ENCODE results near the gene ZSWIM8. TPM values are rescaled to one million over a fixed set of nuclear protein-coding genes. Genes with fewer than 3 reads are reported as not detected.
"Not testable (repeated sequence)": the region's sequence is repeated elsewhere in the genome, so short reads cannot be mapped to it uniquely, and the experiment has no call there.

ZSWIM8 gene
- total RNA-seq, 8 experiments from 2014 or later: 48.2 to 140 (median 81.5) TPM

DNA sequence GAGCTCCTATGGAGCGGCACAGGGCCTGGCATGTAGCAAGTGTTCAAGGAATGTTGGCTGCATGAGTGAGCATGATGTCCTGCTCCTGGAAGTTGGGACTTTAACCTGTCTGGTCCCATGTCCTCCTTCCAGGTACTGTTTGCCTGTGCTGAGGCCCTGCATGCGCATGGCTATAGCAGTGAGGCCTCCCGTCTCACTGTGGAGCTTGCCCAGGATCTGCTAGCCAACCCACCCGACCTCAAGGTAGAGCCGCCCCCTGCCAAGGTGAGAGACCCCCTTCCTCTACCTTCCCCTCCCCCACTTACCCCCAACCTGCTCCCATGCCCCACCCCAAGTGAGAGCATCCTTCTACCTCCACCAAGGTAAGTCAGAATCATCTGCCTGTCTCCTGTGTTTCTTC, 8.1 kb downstream of the ZSWIM8 start:
- H3K4me3 ChIP-seq: no peak overlapping the region
- no peak overlapping the region for H3K27ac ChIP-seq
- ATAC-seq (replicated peaks in 6 of 8): no peak
- no peaks in the 10 kb centered on the region for H3K4me1 ChIP-seq (replicated peaks in 1 of 2)
- WGBS, 10 experiments: 80 to 100% (median 100%) methylated on average over 1 to 3 of the region's 5 CpGs; no CpG with 5 or more reads in 5 of the 10 experiments
- in situ Hi-C loops (cut with MboI; ENCODE audit: low pct_unique_long_range_greater_than_20kb in 2 of 9, low sequenced_read_pairs in 9 of 9, unreplicated experiment in 9 of 9): no loop called here

DNA sequence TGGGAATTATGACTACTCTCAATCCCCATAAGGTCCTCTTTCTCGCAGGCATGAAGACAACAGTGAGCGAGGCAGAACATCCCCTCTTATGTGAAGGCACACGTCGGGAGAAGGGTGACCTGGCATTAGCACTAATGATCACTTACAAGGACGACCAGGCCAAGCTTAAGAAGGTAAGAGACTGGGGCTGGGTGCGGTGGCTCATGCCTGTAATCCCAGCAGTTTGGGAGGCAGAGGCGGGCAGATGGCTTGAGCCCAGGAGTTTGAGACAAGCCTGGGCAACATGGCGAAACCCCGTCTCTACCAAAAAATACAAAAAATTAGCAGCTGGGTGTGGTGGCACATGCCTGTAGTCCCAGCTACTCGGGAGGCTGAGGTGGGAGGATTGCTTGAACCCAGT, 10.1 kb downstream of the ZSWIM8 start:
- in situ Hi-C loops (cut with MboI; ENCODE audit: low pct_unique_long_range_greater_than_20kb in 2 of 9, low sequenced_read_pairs in 9 of 9, unreplicated experiment in 9 of 9); ATAC-seq (replicated peaks in 6 of 8); H3K4me3 ChIP-seq; H3K4me1 ChIP-seq (replicated peaks in 1 of 2); H3K27ac ChIP-seq: not testable (repeated sequence)
- WGBS, 10 experiments: 90 to 100% (median 98%) methylated on average over 1 to 3 of the region's 10 CpGs; no CpG with 5 or more reads in 6 of the 10 experiments

DNA sequence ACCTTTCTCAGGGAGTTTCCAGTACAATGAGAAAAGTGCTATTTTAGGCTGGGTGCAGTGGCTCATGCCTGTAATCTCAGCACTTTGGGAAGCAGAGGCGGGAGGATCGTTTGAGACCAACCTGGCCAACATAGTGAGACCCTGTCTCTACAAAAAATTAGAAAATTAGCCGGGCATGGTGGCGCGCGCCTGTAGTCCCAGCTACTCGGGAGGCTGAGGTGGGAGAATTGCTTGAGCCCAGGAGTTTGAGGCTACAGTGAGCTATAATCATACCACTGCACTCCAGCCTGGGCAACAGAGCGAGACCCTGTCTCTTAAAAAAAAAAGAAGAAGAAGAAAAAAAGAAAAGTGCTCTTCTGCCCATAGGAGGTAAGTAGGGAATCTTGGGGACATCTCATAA, 10.6 kb downstream of the ZSWIM8 start:
- WGBS, 10 experiments: 90 to 100% (median 100%) methylated on average over 1 to 6 of the region's 8 CpGs; no CpG with 5 or more reads in 4 of the 10 experiments

DNA sequence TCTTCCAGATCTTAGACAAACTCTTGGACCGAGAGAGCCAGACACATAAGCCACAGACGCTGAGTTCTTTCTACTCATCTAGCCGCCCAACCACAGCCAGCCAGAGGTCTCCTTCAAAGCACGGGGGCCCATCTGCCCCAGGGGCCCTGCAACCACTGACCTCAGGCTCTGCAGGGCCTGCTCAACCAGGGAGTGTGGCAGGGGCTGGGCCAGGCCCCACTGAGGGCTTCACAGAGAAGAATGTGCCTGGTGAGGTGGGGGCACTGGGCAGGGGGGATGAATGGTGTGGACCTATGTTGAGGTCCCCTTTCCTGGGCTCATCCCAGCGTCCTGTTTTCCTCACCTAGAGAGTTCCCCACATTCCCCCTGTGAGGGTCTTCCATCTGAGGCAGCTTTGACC, 11.4 kb downstream of the ZSWIM8 start:
- 80 to 100% (median 84%) methylated on average over 1 to 5 of the region's 5 CpGs; no CpG with 5 or more reads in 6 of the 10 experiments for WGBS, 10 experiments
- in situ Hi-C loops (cut with MboI; ENCODE audit: low pct_unique_long_range_greater_than_20kb in 2 of 9, low sequenced_read_pairs in 9 of 9, unreplicated experiment in 9 of 9): no loop called here

More for the DNA sequence above, 10.6 kb downstream of the ZSWIM8 start:
- H3K4me3 ChIP-seq; H3K4me1 ChIP-seq (replicated peaks in 1 of 2); H3K27ac ChIP-seq; in situ Hi-C loops (cut with MboI; ENCODE audit: low pct_unique_long_range_greater_than_20kb in 2 of 9, low sequenced_read_pairs in 9 of 9, unreplicated experiment in 9 of 9); ATAC-seq (replicated peaks in 6 of 8): not testable (repeated sequence)

DNA sequence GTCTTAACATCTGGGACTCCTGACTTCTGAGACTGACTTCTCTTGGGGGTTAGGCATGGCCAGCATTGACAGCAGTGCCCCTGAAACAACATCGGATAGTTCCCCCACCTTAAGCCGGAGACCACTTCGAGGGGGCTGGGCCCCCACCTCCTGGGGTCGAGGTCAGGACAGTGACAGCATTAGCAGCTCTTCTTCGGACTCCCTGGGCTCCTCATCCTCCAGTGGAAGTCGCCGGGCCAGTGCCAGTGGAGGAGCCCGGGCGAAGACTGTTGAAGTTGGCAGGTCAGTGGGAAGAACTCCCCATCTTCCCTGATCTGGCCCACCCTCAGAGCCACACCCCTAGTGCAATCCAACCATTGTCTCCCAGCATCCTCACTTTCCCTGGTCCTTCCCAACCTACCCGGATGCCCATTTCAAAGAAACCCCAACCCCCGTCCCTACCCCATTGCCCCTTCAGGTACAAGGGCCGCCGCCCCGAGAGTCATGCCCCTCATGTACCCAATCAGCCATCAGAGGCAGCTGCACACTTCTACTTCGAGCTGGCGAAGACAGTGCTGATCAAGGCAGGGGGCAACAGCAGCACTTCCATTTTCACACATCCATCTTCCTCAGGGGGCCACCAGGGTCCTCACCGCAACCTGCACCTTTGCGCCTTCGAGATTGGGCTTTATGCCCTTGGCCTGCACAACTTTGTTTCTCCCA, 12.1 kb downstream of the ZSWIM8 start:
- Histone ChIP-seq H3K4me1 (replicated peaks in 1 of 2) (no peaks in the 10 kb centered on the region), H3K27ac (no peak overlapping the region), H3K4me3 (no peak overlapping the region)
- in situ Hi-C loops (cut with MboI; ENCODE audit: low pct_unique_long_range_greater_than_20kb in 2 of 9, low sequenced_read_pairs in 9 of 9, unreplicated experiment in 9 of 9): no loop called here
- ATAC-seq (replicated peaks in 6 of 8): no peak
- WGBS, 10 experiments: 80 to 100% (median 88%) methylated on average over 1 to 3 of the region's 19 CpGs; no CpG with 5 or more reads in 6 of the 10 experiments

More for the DNA sequence above, 11.4 kb downstream of the ZSWIM8 start:
- no peaks in the 10 kb centered on the region for H3K4me1 ChIP-seq (replicated peaks in 1 of 2)
- no peak overlapping the region for H3K4me3 ChIP-seq
- ATAC-seq (replicated peaks in 6 of 8): no peak
- H3K27ac ChIP-seq: no peak overlapping the region

DNA sequence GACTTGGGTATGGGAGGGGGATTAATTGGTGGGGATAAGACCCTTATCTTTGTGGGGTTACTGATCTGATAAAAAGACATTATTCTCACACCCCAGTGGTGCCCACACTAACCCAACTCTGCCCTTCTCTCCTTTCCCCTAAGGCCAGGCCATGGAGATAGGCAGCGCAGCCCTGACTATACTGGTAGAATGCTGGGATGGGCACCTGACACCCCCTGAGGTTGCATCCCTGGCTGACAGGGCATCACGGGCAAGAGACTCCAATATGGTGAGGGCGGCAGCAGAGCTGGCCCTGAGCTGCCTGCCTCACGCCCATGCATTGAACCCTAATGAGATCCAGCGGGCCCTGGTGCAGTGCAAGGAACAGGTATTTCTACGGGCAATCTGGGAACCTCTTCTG, 12.7 kb downstream of the ZSWIM8 start:
- ATAC-seq (replicated peaks in 6 of 8): no peak

DNA sequence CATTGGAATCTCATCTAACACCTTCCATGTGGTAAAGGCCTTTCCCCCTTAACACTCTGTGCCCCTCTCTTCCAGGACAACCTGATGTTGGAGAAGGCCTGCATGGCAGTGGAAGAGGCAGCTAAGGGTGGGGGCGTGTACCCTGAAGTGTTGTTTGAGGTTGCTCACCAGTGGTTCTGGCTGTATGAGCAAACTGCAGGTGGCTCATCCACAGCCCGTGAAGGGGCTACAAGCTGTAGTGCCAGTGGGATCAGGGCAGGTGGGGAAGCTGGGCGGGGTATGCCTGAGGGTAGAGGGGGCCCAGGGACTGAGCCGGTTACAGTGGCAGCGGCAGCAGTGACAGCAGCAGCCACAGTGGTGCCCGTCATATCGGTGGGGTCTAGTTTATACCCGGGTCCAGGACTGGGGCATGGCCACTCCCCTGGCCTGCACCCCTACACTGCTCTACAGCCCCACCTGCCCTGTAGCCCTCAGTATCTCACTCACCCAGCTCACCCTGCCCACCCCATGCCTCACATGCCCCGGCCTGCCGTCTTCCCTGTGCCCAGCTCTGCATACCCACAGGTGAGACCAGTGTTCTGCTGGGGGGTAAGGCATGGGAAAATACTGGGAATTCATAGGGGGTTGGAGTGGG, 13.6 kb downstream of the ZSWIM8 start:
- WGBS, 10 experiments: 100% methylated on average over 2 of the region's 10 CpGs; no CpG with 5 or more reads in 9 of the 10 experiments
- H3K4me1 ChIP-seq (replicated peaks in 1 of 2): no peaks in the 10 kb centered on the region
- no peak overlapping the region for H3K27ac ChIP-seq
- no peak overlapping the region for H3K4me3 ChIP-seq
- in situ Hi-C loops (cut with MboI; ENCODE audit: low pct_unique_long_range_greater_than_20kb in 2 of 9, low sequenced_read_pairs in 9 of 9, unreplicated experiment in 9 of 9): no loop called here
- peak in 5 of 8 experiments; percentile 8 to 21 (median 20) for ATAC-seq (replicated peaks in 6 of 8)

More for the DNA sequence above, 12.7 kb downstream of the ZSWIM8 start:
- Histone ChIP-seq H3K4me3 (no peak overlapping the region), H3K27ac (no peak overlapping the region), H3K4me1 (replicated peaks in 1 of 2) (no peaks in the 10 kb centered on the region)
- in situ Hi-C loops (cut with MboI; ENCODE audit: low pct_unique_long_range_greater_than_20kb in 2 of 9, low sequenced_read_pairs in 9 of 9, unreplicated experiment in 9 of 9): no loop called here
- WGBS, 10 experiments: 97 to 100% (median 100%) methylated on average over 1 to 5 of the region's 6 CpGs; no CpG with 5 or more reads in 6 of the 10 experiments

DNA sequence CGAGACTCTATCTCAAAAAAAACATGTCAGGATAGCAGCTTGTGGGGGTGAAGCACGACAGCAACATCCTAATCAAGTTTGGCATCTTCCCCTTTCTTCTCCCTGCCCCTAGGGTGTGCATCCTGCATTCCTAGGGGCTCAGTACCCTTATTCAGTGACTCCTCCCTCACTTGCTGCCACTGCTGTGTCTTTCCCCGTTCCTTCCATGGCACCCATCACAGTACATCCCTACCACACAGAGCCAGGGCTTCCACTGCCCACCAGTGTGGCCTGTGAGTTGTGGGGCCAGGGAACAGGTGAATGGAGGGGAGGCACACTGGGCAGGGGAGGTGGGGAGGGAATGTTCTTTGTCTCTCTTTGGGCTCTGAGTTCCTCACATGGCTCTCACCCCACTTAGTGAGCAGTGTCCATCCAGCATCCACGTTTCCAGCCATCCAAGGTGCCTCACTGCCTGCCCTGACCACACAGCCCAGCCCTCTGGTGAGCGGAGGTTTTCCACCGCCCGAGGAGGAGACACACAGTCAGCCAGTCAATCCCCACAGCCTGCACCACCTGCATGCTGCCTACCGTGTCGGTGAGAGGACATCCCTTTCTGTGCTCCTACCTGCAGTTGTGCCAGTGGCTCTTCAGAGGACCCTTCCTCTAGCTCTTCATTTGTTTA, 14.6 kb downstream of the ZSWIM8 start:
- peak in 6 of 8 experiments; percentile 3 to 21 (median 12) for ATAC-seq (replicated peaks in 6 of 8)
- no peaks in the 10 kb centered on the region for H3K4me1 ChIP-seq (replicated peaks in 1 of 2)
- H3K4me3 ChIP-seq: no peak overlapping the region
- in situ Hi-C loops (cut with MboI; ENCODE audit: low pct_unique_long_range_greater_than_20kb in 2 of 9, low sequenced_read_pairs in 9 of 9, unreplicated experiment in 9 of 9): no loop called here
- H3K27ac ChIP-seq: no peak overlapping the region
- WGBS, 10 experiments: 80 to 100% (median 94%) methylated on average over 1 to 4 of the region's 9 CpGs; no CpG with 5 or more reads in 6 of the 10 experiments

DNA sequence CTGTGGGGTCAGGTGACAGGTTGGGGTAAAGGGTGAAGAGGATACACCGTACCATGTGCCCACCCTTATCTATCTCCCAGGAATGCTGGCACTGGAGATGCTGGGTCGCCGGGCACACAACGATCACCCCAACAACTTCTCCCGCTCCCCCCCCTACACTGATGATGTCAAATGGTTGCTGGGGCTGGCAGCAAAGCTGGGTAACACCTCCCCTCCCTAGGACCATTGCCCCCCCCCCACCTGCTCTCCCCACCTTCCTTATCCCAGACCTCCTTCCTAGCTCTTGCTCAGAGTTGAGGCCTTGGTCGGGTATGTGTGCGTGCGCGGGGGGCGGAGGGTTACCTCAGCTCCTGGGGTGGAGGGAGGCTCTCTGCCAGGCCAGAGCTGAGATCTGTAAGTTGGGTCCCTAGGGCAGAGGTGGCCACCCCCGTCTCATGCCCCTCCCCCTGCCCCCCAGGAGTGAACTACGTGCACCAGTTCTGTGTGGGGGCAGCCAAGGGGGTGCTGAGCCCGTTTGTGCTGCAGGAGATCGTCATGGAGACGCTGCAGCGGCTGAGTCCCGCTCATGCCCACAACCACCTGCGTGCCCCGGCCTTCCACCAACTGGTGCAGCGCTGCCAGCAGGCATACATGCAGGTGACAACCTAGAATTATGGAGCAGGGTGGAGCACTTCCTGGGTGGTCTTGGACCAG, 15.3 kb downstream of the ZSWIM8 start:
- Histone ChIP-seq H3K27ac (no peak overlapping the region), H3K4me1 (replicated peaks in 1 of 2) (no peaks in the 10 kb centered on the region), H3K4me3 (no peak overlapping the region)
- in situ Hi-C loops (cut with MboI; ENCODE audit: low pct_unique_long_range_greater_than_20kb in 2 of 9, low sequenced_read_pairs in 9 of 9, unreplicated experiment in 9 of 9): no loop called here
- peak in 5 of 8 experiments; percentile 4 to 22 (median 18) for ATAC-seq (replicated peaks in 6 of 8)
- WGBS, 10 experiments: 81% methylated on average over 4 of the region's 20 CpGs; no CpG with 5 or more reads in 9 of the 10 experiments

DNA sequence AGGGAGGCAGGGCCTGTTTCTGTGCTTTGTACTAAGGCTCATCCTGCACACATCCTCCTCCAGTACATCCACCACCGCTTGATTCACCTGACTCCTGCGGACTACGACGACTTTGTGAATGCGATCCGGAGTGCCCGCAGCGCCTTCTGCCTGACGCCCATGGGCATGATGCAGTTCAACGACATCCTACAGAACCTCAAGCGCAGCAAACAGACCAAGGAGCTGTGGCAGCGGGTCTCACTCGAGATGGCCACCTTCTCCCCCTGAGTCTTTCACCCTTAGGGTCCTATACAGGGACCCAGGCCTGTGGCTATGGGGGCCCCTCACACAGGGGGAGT, 15.8 kb downstream of the ZSWIM8 start:
- H3K4me1 ChIP-seq (replicated peaks in 1 of 2): no peaks in the 10 kb centered on the region
- H3K27ac ChIP-seq: no peak overlapping the region
- no peak overlapping the region for H3K4me3 ChIP-seq
- in situ Hi-C loops (cut with MboI; ENCODE audit: low pct_unique_long_range_greater_than_20kb in 2 of 9, low sequenced_read_pairs in 9 of 9, unreplicated experiment in 9 of 9): no loop called here
- WGBS, 10 experiments: 100% methylated on average over 1 to 2 of the region's 13 CpGs; no CpG with 5 or more reads in 8 of the 10 experiments
- peak in 3 of 8 experiments; percentile 3 to 6 (median 5) for ATAC-seq (replicated peaks in 6 of 8)

DNA sequence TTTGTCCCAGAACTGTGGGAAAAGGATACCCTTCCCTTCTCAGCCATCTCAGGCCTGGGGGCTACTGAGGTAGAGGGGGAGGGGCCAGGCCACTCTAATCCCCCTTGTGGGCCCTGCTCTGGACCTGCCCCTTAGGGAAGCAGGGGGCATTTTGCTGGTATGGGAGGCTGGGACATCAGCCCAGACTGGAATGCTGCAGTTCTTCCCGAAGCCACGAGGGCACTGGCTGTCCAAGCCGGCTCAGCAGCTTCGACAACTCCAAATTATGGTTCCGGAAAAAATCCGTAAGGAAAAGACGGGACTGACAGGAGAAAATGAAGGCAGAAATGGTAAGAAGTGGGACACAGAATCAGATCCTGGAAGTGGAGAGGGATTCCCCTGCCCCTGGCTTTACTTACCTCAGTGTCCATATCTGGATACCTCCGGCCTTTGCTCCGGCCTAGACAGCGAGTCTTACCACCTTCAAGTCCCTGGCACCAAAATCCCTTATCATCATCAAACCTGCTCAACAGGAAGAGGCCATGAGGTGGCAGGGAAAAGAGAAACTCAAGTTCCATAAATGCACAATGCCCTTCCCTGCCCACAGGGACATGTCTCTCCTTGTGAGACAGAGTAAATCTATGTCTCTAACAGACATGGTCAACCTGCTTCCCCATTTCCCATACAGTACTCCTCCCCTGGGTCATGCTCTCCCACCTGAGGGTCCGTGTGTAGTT, 17.0 kb downstream of the ZSWIM8 start:
- 85 to 100% (median 100%) methylated on average over 1 to 5 of the region's 11 CpGs; no CpG with 5 or more reads in 5 of the 10 experiments for WGBS, 10 experiments
- H3K4me3 ChIP-seq: no peak overlapping the region
- peak in 4 of 8 experiments; percentile 2 to 5 (median 4) for ATAC-seq (replicated peaks in 6 of 8)

DNA sequence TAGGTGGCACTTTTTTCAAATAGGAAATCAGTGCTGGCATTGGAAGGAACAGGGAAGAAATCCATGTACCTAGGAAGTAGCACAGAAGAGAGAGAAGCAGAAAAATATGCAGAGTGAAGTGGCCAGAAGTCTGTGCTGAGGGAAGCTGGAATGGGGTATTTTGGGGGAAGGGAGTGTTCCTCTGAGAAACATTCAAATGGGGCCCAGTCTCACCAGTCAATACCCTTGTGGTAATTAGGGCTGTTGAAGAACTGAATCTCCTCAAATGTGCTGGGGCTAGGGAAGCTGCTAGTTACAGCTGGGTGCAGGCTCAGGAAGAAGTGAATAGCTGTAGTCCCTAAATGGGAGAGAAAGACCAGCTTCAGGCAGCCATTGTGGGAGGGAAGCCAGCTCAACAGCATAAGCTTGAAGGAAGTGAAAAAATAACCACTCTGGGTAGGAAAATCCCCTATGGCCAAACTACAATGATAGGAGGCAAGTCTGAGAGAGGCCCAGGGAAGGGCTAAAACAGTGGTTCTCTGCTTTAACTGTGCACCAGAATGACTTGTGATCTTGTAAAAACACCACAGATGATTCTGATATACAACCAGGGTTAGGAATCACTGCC, 18.4 kb downstream of the ZSWIM8 start:
- Histone ChIP-seq H3K4me1 (replicated peaks in 1 of 2) (no peaks in the 10 kb centered on the region), H3K27ac (no peak overlapping the region), H3K4me3 (no peak overlapping the region)
- in situ Hi-C loops (cut with MboI; ENCODE audit: low pct_unique_long_range_greater_than_20kb in 2 of 9, low sequenced_read_pairs in 9 of 9, unreplicated experiment in 9 of 9): no loop called here
- ATAC-seq (replicated peaks in 6 of 8): peak in 2 of 8 experiments; percentile 3 to 12

More for the DNA sequence above, 17.0 kb downstream of the ZSWIM8 start:
- Histone ChIP-seq H3K27ac (no peak overlapping the region), H3K4me1 (replicated peaks in 1 of 2) (no peaks in the 10 kb centered on the region)
- in situ Hi-C loops (cut with MboI; ENCODE audit: low pct_unique_long_range_greater_than_20kb in 2 of 9, low sequenced_read_pairs in 9 of 9, unreplicated experiment in 9 of 9): no loop called here

Data from motor neuron (in vitro differentiated cells).